ENCODE data around the gene ETFA.

Gene ETFA

DNA sequence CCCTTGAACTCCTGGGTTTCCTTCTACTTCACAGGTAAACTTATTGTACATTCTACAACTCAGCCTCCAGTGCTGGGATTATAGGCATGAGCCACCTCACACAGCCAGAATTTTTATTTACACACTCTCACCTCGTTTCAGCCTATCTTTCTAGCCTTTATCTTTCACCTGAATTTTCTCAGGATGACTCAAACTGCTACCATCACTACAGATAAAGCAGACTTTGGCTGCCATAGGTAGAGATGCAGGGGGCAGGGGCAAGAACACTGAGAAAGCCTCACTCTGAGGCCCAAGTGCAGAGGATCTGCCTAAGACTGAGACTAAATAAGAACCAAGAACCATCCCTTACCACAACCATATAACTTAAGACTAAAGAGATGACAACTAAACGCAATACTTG, 59.0 kb downstream of the ETFA start:
- H3K4me3 ChIP-seq (ENCODE audit: insufficient read depth, low read depth, low read length): no peak overlapping the region
- WGBS, 2 experiments: 89 to 96% methylated on average over 2 of the region's 2 CpGs
- H3K36me3 ChIP-seq (ENCODE audit: control insufficient read depth, insufficient read depth, low read length): no peaks in the 10 kb centered on the region
- H3K27me3 ChIP-seq (ENCODE audit: control insufficient read depth, insufficient read depth, low read length, poor library complexity, severe bottlenecking): no peaks in the 10 kb centered on the region
- no peaks in the 10 kb centered on the region for H3K4me1 ChIP-seq (ENCODE audit: control insufficient read depth, insufficient read depth, low read length)
- H3K9me3 ChIP-seq (ENCODE audit: control insufficient read depth, low read length): no peaks in the 10 kb centered on the region
- no peak overlapping the region for H3K27ac ChIP-seq (ENCODE audit: insufficient read depth, low read depth, low read length, poor library complexity, severe bottlenecking)

GRCh38 chr15:76251717-76252116, 59.6 kb downstream of the ETFA start:
- H3K27me3 ChIP-seq (ENCODE audit: control insufficient read depth, insufficient read depth, low read length, poor library complexity, severe bottlenecking): no peaks in the 10 kb centered on the region
- WGBS, 2 experiments: 92 to 93% methylated on average over 3 to 4 of the region's 4 CpGs
- no peaks in the 10 kb centered on the region for H3K4me1 ChIP-seq (ENCODE audit: control insufficient read depth, insufficient read depth, low read length)
- no peaks in the 10 kb centered on the region for H3K36me3 ChIP-seq (ENCODE audit: control insufficient read depth, insufficient read depth, low read length)
- no peak overlapping the region for H3K4me3 ChIP-seq (ENCODE audit: insufficient read depth, low read depth, low read length)
- no peaks in the 10 kb centered on the region for H3K9me3 ChIP-seq (ENCODE audit: control insufficient read depth, low read length)
- H3K27ac ChIP-seq (ENCODE audit: insufficient read depth, low read depth, low read length, poor library complexity, severe bottlenecking): no peak overlapping the region

DNA sequence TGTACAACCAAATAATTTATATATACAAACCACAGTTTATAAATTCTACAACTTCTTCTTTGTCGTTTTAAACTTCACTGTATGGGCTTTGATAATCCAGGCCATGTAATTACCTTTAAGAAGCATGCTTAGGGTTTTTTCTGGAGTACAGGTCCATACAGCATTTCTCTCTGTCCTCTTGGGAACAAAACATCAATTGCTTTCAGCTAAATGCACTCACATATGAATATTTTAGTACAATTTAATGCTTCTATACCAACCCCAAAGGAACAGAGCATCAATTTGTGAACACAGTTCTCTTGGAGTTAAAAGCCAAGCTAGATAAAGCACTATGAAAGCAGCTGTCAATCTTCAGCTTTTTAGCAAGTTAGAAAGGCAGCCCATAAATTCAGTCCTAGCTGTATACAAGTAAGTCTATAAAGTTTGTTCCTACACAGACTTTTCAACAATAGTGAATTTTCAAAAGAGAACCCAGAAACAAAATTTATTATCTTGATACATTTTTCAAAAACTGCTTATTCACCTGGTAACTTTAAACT, 66.1 kb downstream of the ETFA start:
- no peaks in the 10 kb centered on the region for H3K27me3 ChIP-seq (ENCODE audit: control insufficient read depth, insufficient read depth, low read length, poor library complexity, severe bottlenecking)
- 60 to 91% methylated on average over 1 of the region's 1 CpG for WGBS, 2 experiments
- H3K4me1 ChIP-seq (ENCODE audit: control insufficient read depth, insufficient read depth, low read length): no peaks in the 10 kb centered on the region
- no peak overlapping the region for H3K27ac ChIP-seq (ENCODE audit: insufficient read depth, low read depth, low read length, poor library complexity, severe bottlenecking)
- no peak overlapping the region for H3K4me3 ChIP-seq (ENCODE audit: insufficient read depth, low read depth, low read length)
- no peaks in the 10 kb centered on the region for H3K9me3 ChIP-seq (ENCODE audit: control insufficient read depth, low read length)
- H3K36me3 ChIP-seq (ENCODE audit: control insufficient read depth, insufficient read depth, low read length): no peaks in the 10 kb centered on the region

- no peaks in the 10 kb centered on the region for H3K9me3 ChIP-seq (ENCODE audit: control insufficient read depth, low read length)
- no peak overlapping the region for H3K27ac ChIP-seq (ENCODE audit: insufficient read depth, low read depth, low read length, poor library complexity, severe bottlenecking)
- H3K4me1 ChIP-seq (ENCODE audit: control insufficient read depth, insufficient read depth, low read length): no peaks in the 10 kb centered on the region
- H3K27me3 ChIP-seq (ENCODE audit: control insufficient read depth, insufficient read depth, low read length, poor library complexity, severe bottlenecking): no peaks in the 10 kb centered on the region
- H3K36me3 ChIP-seq (ENCODE audit: control insufficient read depth, insufficient read depth, low read length): no peaks in the 10 kb centered on the region
- H3K4me3 ChIP-seq (ENCODE audit: insufficient read depth, low read depth, low read length): no peak overlapping the region
- WGBS, 2 experiments: no CpG with 5 or more reads among the region's 1 CpG
Observed at GRCh38 chr15:76239786-76240185, 71.5 kb downstream of the ETFA start.

GRCh38 chr15:76236350-76236749, 74.9 kb downstream of the ETFA start:
- H3K4me3 ChIP-seq (ENCODE audit: insufficient read depth, low read depth, low read length): no peak overlapping the region
- H3K9me3 ChIP-seq (ENCODE audit: control insufficient read depth, low read length): no peaks in the 10 kb centered on the region
- 77 to 81% methylated on average over 2 of the region's 2 CpGs for WGBS, 2 experiments
- no peaks in the 10 kb centered on the region for H3K36me3 ChIP-seq (ENCODE audit: control insufficient read depth, insufficient read depth, low read length)
- no peaks in the 10 kb centered on the region for H3K4me1 ChIP-seq (ENCODE audit: control insufficient read depth, insufficient read depth, low read length)
- H3K27me3 ChIP-seq (ENCODE audit: control insufficient read depth, insufficient read depth, low read length, poor library complexity, severe bottlenecking): no peaks in the 10 kb centered on the region
- H3K27ac ChIP-seq (ENCODE audit: insufficient read depth, low read depth, low read length, poor library complexity, severe bottlenecking): no peak overlapping the region

DNA sequence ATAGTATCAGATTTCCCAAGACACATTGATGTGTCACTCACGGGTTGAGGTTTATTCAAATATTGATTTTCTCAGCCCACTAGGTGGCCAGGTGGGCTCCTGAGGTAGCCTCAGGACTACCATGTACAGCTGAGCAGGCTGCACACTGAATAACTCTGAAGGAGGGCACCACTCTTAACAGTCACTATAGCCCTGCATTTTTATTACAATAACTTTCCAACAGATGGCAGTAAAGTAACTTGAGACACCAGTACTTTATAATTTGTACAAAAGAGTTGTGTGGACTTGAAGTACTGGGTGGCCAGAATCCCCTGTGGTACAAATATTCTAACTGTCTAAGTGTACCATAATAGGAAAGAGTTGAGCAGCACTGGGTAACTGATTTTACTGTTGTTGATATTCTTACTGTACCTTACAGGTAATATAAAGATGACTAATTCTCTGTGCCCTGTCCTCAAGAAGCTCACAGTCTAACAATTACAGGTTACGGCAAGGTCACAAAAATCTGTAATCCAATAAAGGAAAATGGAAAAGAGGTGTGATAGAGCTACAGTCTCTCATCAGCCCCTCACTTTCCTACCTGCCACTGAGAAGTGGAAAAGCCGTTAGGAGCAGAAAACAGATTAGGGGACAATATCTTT, 76.0 kb downstream of the ETFA start:
- Histone ChIP-seq H3K4me3 (ENCODE audit: insufficient read depth, low read depth, low read length) (no peak overlapping the region), H3K36me3 (ENCODE audit: control insufficient read depth, insufficient read depth, low read length) (no peaks in the 10 kb centered on the region), H3K27ac (ENCODE audit: insufficient read depth, low read depth, low read length, poor library complexity, severe bottlenecking) (no peak overlapping the region), H3K27me3 (ENCODE audit: control insufficient read depth, insufficient read depth, low read length, poor library complexity, severe bottlenecking) (no peaks in the 10 kb centered on the region), H3K9me3 (ENCODE audit: control insufficient read depth, low read length) (no peaks in the 10 kb centered on the region), H3K4me1 (ENCODE audit: control insufficient read depth, insufficient read depth, low read length) (no peaks in the 10 kb centered on the region)
- 73 to 78% methylated on average over 3 of the region's 3 CpGs for WGBS, 2 experiments

DNA sequence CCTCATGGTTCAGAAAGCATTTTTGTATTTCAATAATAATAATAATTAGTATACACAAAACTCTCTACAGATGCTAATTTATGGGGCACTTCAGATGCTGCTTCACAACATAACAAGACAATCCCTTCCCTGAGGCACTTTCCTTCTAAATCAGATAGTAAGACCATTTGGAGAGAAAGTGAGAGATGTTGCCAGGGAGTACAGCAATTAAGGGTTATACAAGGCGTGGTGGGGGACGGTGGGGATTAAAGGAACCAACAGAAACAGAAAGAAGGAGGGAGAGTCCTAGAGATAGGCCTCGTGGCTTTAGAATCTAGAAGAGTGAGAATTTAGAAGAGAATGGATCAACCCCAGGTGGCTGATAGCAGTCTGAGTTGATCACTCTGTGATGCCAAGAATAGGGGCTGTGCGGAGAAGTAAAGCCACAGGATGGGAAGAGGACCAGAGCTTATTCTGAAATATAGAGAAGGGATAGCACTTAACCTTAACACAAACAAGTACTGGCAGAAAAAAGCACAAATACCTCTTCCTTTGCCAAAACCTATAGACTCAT, 76.9 kb downstream of the ETFA start:
- WGBS, 2 experiments: 40 to 48% methylated on average over 4 of the region's 4 CpGs
- no peak overlapping the region for H3K27ac ChIP-seq (ENCODE audit: insufficient read depth, low read depth, low read length, poor library complexity, severe bottlenecking)

GRCh38 chr15:76233921-76234320, 77.3 kb downstream of the ETFA start:
- H3K27me3 ChIP-seq (ENCODE audit: control insufficient read depth, insufficient read depth, low read length, poor library complexity, severe bottlenecking): no peaks in the 10 kb centered on the region
- no peaks in the 10 kb centered on the region for H3K36me3 ChIP-seq (ENCODE audit: control insufficient read depth, insufficient read depth, low read length)
- no peak overlapping the region for H3K4me3 ChIP-seq (ENCODE audit: insufficient read depth, low read depth, low read length)
- no peak overlapping the region for H3K27ac ChIP-seq (ENCODE audit: insufficient read depth, low read depth, low read length, poor library complexity, severe bottlenecking)
- 89 to 94% methylated on average over 1 of the region's 1 CpG for WGBS, 2 experiments
- no peaks in the 10 kb centered on the region for H3K4me1 ChIP-seq (ENCODE audit: control insufficient read depth, insufficient read depth, low read length)
- no peaks in the 10 kb centered on the region for H3K9me3 ChIP-seq (ENCODE audit: control insufficient read depth, low read length)

More for the DNA sequence above, 76.9 kb downstream of the ETFA start:
- H3K36me3 ChIP-seq (ENCODE audit: control insufficient read depth, insufficient read depth, low read length): no peaks in the 10 kb centered on the region
- H3K4me1 ChIP-seq (ENCODE audit: control insufficient read depth, insufficient read depth, low read length): no peaks in the 10 kb centered on the region
- no peaks in the 10 kb centered on the region for H3K27me3 ChIP-seq (ENCODE audit: control insufficient read depth, insufficient read depth, low read length, poor library complexity, severe bottlenecking)
- no peak overlapping the region for H3K4me3 ChIP-seq (ENCODE audit: insufficient read depth, low read depth, low read length)
- H3K9me3 ChIP-seq (ENCODE audit: control insufficient read depth, low read length): no peaks in the 10 kb centered on the region

DNA sequence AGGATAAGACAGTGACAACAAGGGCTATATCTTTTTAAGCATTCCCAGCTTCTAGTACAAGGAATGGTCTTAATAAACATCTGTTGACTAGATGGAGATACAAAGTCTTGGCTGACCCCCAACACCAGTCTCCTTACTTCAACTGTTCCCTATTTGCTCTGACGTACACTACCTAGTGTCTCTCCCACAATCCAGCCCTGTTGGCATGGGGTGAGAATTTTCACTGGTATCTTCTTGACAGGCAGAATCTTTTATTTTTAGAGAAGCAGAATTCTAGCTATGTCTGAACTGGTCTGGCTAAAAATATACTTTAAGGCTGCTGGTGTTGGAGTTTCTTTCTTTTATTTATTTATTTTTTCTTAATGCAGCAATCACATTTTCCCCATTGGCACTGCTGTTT, 82.0 kb downstream of the ETFA start:
- Histone ChIP-seq H3K9me3 (ENCODE audit: control insufficient read depth, low read length) (no peaks in the 10 kb centered on the region), H3K4me3 (ENCODE audit: insufficient read depth, low read depth, low read length) (no peak overlapping the region), H3K4me1 (ENCODE audit: control insufficient read depth, insufficient read depth, low read length) (no peaks in the 10 kb centered on the region), H3K27me3 (ENCODE audit: control insufficient read depth, insufficient read depth, low read length, poor library complexity, severe bottlenecking) (no peaks in the 10 kb centered on the region), H3K27ac (ENCODE audit: insufficient read depth, low read depth, low read length, poor library complexity, severe bottlenecking) (no peak overlapping the region), H3K36me3 (ENCODE audit: control insufficient read depth, insufficient read depth, low read length) (no peaks in the 10 kb centered on the region)
- 58% methylated on average over 1 of the region's 1 CpG; no CpG with 5 or more reads in 1 of the 2 experiments for WGBS, 2 experiments

- Histone ChIP-seq H3K27ac (ENCODE audit: insufficient read depth, low read depth, low read length, poor library complexity, severe bottlenecking) (no peak overlapping the region), H3K36me3 (ENCODE audit: control insufficient read depth, insufficient read depth, low read length) (no peaks in the 10 kb centered on the region), H3K4me3 (ENCODE audit: insufficient read depth, low read depth, low read length) (no peak overlapping the region), H3K4me1 (ENCODE audit: control insufficient read depth, insufficient read depth, low read length) (no peaks in the 10 kb centered on the region), H3K27me3 (ENCODE audit: control insufficient read depth, insufficient read depth, low read length, poor library complexity, severe bottlenecking) (no peaks in the 10 kb centered on the region), H3K9me3 (ENCODE audit: control insufficient read depth, low read length) (no peaks in the 10 kb centered on the region)
- whole genome bisulfite sequencing, 2 experiments: 94 to 95% methylated on average over 2 of the region's 2 CpGs
Observed at GRCh38 chr15:76223521-76223920, 87.7 kb downstream of the ETFA start.

All from ectodermal cell (in vitro differentiated cells).